ENCODE measurements around the gene FGFRL1.

GRCh38 chr4:1015746-1016145, 4.3 kb downstream of the FGFRL1 start:
- no peak for TF ChIP-seq POLR2A (IDR thresholded peaks at IDR 0.05; ENCODE audit: insufficient read depth in 1 of 2, low read depth in 2 of 2, low read length in 2 of 2)
- no peak for TF ChIP-seq E2F5 (CRISPR knock-in tag; conservative IDR thresholded peaks at IDR 0.05)
- TF ChIP-seq ZSCAN29 (CRISPR knock-in tag; conservative IDR thresholded peaks at IDR 0.05), result no peak
- no peak for TF ChIP-seq ZNF616 (CRISPR knock-in tag; IDR thresholded peaks at IDR 0.05; ENCODE audit: low read depth)
- TF ChIP-seq SIX1 (CRISPR knock-in tag; IDR thresholded peaks at IDR 0.05; ENCODE audit: borderline replicate concordance), result no peak
- TF ChIP-seq ZNF446 (CRISPR knock-in tag; IDR thresholded peaks at IDR 0.05), result no peak
- no peak for TF ChIP-seq MYC (CRISPR knock-in tag; IDR thresholded peaks at IDR 0.05; ENCODE audit: borderline replicate concordance)
- TF ChIP-seq FOSL1 (CRISPR knock-in tag; IDR thresholded peaks at IDR 0.05; ENCODE audit: borderline replicate concordance), result no peak

All from HepG2 (cell line).